Femur (tissue), 1 donor: Measurements from ENCODE around the gene FLNC.

Source experiments
- DNase-seq: peaks from one replicate; pipeline ENCODE4 v3.0.0-alpha.2; 2017

The FLNC gene

GRCh38 chr7:128881458-128882125 lies 51.4 kb downstream of the FLNC start:
- no peak for DNase-seq

- DNase-seq, result no peak
Observed at GRCh38 chr7:128882134-128882533, 51.9 kb downstream of the FLNC start.

GRCh38 chr7:128883622-128884448 lies 53.6 kb downstream of the FLNC start:
- DNase-seq, result peak; percentile 82

- no peak for DNase-seq
Observed at GRCh38 chr7:128884561-128885369, 54.6 kb downstream of the FLNC start.

DNA sequence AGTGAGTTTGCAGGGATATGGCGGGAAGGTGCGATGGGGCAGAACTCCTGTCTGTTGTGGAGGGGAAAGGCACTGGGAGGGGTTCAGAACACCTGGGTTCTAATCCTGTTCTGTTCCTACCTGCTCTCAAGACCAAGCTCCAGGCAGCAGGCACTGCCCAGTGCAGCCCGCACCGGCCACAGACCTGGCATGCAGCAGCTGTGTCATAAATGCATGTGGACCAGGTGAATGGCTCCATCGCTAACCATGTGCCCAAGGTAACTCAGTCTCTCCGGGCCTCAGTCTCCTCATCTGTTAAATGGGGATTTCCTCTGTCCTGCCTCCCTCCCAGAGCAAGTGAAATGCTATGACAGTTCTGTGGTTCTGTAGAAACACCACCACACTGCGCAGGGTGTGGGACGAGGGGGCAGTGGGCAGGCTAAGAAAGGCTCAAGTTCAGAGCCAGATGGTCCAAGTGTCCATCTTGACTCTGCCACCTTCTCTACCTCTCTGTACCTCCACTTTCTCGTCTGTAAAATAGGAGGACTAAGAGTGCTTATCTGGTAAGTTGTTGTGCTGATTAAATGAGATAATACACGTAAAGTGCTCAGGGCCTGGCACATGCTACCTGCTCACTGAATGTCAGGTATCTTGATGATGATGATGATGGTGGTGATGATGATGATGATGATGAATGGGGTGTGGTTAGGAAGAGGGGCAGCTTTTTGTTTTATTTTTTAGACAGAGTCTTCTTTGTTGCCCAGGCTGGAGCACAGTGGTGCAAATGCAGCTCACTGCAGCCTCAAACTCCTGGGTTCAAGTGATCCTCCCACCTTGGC lies 55.4 kb downstream of the FLNC start:
- no peak for DNase-seq

DNA sequence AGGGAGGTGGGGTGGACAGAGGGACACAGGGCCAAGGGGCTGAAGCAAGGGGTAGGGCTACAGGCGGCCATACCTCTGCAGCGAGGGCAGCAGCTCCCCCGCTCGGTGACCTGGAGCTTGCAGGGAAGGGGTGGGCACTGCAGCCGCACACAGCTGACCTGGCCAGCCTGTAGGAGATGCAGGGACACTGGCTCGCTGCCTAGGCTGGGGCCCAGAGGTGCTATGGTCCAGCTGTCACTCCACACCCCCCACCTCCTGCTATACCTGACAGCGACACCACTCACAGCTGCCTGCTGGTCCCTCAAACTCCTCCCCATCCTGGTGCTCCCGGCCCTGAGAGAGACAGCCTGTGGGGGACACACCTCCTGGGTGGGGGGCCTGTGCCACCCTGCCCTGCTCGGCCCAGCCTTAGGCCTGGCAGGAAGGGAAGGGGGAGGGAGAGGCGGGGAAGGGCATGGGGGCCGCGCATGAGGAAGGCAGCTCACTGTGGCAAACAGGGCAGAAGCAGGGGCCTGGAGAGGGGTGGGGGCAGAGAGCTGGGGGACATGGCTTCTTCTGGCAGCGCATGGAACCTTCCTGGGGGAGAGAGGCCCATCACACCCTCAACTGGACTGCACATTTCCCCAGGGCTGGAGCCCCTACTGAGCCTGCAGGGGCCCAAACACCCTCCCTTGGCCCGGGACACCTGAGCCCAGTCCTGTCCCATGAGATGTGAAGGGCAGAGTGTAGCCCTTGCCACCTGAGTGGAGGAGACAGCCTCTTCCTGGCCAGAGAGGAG lies 56.4 kb downstream of the FLNC start:
- no peak for DNase-seq

DNA sequence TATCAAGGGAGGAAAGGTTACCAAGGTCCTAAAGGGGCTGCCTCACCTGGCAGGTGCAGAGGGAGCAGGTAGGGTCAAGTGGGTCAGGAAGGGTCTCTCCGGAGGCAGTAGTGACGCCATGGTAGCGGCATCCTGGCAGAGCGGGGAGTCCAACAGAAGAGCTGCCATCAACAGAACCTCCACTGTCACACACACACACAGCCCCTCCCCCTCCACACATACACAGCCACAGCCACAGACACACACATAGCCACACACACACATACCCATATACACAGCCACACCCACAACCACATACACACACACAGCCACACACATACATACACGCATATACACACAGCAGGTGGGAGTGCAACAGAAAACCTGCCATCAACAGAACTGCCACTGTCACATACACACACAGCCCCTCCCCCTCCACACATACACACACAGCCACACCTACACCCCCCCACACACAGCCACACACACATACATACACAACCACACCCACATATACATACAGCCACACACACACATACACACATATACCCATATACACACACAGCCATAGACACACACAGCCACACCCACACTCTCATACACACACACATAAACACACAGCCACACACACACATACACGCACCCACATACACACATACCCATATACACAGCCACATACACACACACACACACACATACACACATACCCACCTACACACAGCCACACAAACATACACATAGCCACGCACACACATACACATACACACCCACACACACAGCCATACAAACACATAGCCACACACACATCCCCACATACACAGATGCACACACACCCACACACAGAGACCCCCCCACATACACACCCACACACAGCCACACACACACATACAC lies 57.2 kb downstream of the FLNC start:
- no peak for DNase-seq

DNA sequence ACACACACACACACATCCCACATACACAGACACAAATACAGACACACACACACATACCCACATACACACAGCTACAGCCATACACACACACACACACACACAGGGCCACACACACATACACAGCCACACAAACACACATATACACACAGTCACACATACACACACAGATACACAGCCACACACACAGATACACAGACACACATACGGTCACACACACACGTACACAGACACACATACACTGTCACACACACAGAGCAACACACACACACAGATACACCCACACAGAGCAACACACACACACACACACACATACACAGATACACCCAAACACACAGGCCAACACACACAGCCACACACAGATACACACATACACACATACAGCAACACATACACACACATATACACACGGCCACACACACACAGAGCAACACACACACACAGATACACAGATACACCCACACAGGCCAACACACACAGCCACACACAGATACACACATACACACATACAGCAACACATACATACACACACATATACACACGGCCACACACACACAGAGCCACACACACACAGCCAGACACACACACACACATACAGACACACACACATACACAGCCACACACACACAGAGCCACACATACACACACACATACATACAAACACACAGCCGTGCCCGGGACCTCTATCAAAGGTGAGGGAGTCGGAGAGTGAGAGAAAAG lies 58.0 kb downstream of the FLNC start:
- no peak for DNase-seq

DNA sequence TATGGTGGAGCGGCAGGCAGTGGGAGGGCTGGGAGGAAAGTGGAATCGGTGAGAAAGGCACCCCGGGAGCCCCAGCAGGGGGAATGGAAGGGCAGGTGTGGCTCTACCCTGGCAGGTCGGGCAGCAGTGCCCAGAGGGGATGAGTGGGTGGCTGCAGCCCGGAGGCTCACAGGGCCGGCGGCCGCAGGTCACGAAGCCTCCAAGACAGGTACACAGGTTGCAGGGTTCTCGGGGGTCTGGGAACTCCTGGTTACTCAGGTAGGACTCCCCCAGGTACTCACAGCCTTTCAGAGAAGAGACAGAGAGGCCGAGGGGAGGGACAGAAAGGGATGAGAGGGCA lies 58.5 kb downstream of the FLNC start:
- DNase-seq, result no peak

DNA sequence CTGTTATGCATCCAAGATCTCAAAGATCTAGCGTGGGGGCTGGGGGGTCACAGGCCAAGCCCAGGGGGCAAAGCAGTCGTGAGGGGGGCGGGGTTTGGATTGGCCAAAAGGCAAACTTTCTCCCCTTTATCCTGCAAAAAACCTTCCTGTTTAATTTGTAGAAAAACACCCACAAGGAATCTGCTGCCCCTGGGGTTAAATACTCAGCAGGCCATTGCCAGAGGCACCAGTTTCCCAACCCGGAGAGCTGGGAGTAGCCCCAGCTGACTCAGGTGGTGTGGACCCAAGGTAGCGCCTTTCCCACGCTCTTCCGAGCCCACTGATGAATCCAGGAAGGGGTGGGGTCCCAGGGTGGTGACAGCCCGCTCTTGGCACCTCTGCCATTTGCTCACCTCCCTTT lies 58.9 kb downstream of the FLNC start:
- DNase-seq, result no peak

GRCh38 chr7:128890306-128891109 lies 60.3 kb downstream of the FLNC start:
- no peak for DNase-seq

GRCh38 chr7:128891110-128891941 lies 61.1 kb downstream of the FLNC start:
- no peak for DNase-seq

GRCh38 chr7:128891942-128892269 lies 61.7 kb downstream of the FLNC start:
- DNase-seq, result no peak

GRCh38 chr7:128892521-128893250 lies 62.5 kb downstream of the FLNC start:
- no peak for DNase-seq

DNA sequence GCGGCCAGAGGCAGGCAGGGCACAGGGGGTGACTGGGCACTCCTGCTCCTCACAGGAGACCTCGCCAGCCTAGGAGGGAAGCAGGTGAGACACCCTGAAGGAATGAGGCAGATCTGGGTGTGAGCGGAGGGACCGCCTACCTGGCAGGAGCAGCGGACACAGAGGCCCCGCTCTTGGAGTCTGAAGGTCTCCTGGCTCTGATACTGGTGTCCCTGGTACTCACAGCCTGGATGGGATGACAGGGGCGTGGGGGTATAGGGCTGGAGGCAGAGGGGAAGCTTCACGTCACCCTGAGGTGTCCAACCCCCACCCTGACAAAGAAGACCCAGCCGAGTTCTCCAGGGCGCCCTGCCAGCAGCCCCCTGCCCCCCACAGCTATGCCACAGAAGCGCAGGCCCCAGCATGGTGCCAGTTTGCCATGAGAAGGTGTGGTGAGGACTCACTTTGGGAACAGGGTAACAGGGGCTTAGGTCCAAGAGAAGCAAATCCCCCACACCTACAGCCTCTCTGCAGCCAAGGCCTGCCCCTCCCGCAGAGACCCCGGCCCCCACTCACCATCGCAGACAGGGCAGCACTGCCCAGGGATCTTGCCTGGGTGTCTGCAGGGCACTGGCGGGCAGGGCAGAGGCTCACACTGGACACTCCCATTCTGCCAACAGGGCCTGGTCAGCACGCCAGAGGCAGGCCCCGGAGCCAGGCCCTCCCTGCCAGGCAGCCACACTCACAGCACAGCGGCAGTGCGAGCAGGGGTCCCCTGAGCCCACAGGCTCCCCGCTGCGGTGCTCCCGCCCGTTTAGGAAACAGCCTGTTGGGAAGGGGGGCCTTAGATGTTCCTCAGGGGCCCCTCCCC lies 63.3 kb downstream of the FLNC start:
- no peak for DNase-seq

GRCh38 chr7:128894101-128894440 lies 63.9 kb downstream of the FLNC start:
- DNase-seq, result no peak

- DNase-seq, result no peak
Observed at GRCh38 chr7:128895320-128895719, 65.1 kb downstream of the FLNC start.
